GM12878 (cell line): ENCODE data around the gene CLIC3. TPM values are rescaled to one million over a fixed set of nuclear protein-coding genes. Genes with fewer than 3 reads are reported as not detected.

Experiments
- CUX1 ChIP-seq: IDR thresholded peaks from 2 replicates; pipeline ENCODE4 v1.6.1; 2012; ENCODE audit warnings: improper control_type of control experiment, low read depth, low read length; ENCODE audit not compliant: insufficient replicate concordance
- EED ChIP-seq: sonication (generic); IDR thresholded peaks from 2 replicates; pipeline ENCODE4 v1.6.1; 2016; ENCODE audit warnings: antibody characterized with exemption, low read depth
- GABPA ChIP-seq: IDR thresholded peaks from 2 replicates; pipeline ENCODE4 v1.6.1; 2014; ENCODE audit warnings: antibody characterized with exemption, low read depth, mild to moderate bottlenecking, inconsistent platforms
- POLR2A ChIP-seq: IDR thresholded peaks from 2 replicates; pipeline ENCODE4 v1.6.1; 2011; ENCODE audit warnings: low read depth, mild to moderate bottlenecking, low read length
- ZBTB33 ChIP-seq: fragments of 450-650 bp; IDR thresholded peaks from 2 replicates; pipeline ENCODE4 v1.6.1; 2017; ENCODE audit warnings: mild to moderate bottlenecking
- ZNF384 ChIP-seq: IDR thresholded peaks from 2 replicates; pipeline ENCODE4 v1.6.1; 2012; ENCODE audit warnings: low read depth, mild to moderate bottlenecking, low read length, improper control_type of control experiment, borderline replicate concordance
- polyA plus RNA-seq, 11 experiments: library from polyadenylated mRNA; depleted of rRNA in 4 of 11; unstranded in 6 of 11; stranded (reverse) in 5 of 11; fragments of >200 nt; fragmentation: Nextera tagmentation in 4 of 11; fragmentation: Illumina TruSeq in 1 of 11; extraction: Ambion mirVana in 4 of 11; extraction: Trizol in 1 of 11; gene quantifications; 1 replicate in 1 of 11; 2 replicates in 10 of 11; pipeline versions ENCODE4 v1.2.1 to v1.2.3, GENCODE V29; 2011 to 2016; ENCODE audit warnings: inconsistent platforms in 2 of 11, missing spikeins in 2 of 11, low read depth in 1 of 11
- total RNA-seq, 4 experiments: library from RNA; depleted of rRNA in 3 of 4; stranded (reverse); fragments of >200 nt in 3 of 4; fragmentation: Illumina TruSeq in 1 of 4; extraction: Trizol in 1 of 4; gene quantifications; 2 replicates each; pipeline versions ENCODE4 v1.2.1 to v1.2.3, GENCODE V29; 2013 to 2021

The CLIC3 gene
- total and polyA plus RNA-seq, 10 of the 15 experiments (the other 5 are each of a cell fraction or from before 2014, with no cell fraction given): 0.31 TPM; not detected in 9

GRCh38 chr9:136960938-136961275 is 35.5 kb downstream of the CLIC3 start (continued):
- TF ChIP-seq GABPA (no peak), CUX1 (no peak), ZBTB33 (no peak), POLR2A (no peak), EED (no peak), ZNF384 (no peak)
